GM19193 (cell line): ENCODE measurements around the gene MGRN1.

Source experiments
- POLR2A ChIP-seq: IDR thresholded peaks from 4 replicates; pipeline ENCODE4 v1.6.1; 2011; ENCODE audit not compliant: insufficient read depth, insufficient read length; ENCODE audit errors: extremely low read depth

The MGRN1 gene

DNA sequence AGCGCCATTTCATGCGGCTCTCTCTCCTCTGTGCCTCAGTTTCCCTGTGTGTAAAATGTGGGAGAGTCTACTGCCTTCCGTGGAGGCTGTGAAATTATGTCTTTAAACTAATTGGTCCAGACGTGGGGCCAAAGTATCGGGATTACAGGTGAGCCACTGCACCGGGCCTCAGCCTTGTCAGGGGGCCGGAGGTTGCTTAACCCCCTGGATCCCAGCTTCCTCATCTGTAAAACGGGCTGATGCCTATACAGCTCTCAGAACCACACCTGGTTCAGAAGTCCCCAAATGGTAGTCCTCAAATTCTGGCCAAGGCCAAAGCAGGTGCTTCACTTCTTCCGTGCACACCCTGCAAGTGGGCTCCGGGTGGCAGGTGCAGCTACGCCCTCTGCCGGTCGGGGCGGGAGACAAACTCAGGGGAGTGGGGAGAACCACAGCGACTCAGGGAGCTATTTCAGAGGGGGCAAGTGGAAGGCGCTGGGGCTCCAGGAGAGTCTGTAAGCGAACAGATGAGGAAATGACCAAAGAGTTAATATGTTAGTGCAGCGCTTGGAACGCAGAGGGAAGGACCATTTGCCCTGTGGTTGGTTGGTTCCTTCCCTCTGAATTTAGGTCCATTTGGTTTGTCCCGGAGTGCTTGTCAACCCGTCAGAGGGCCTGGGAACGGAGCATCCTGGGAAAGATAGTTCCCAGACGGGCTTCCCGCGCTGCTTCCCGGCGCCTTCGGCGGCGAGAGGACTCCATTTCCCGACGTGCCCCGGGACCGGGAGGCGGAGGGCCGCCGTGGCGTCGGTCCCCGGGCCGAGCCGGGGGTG is at the start of gene MGRN1:
Gene MGRN1 (plus strand): TSS at position 812 of the 812 bp plus-strand sequence. CDS start 135 bp downstream, outside the sequence.
- TF ChIP-seq POLR2A = no peak

DNA sequence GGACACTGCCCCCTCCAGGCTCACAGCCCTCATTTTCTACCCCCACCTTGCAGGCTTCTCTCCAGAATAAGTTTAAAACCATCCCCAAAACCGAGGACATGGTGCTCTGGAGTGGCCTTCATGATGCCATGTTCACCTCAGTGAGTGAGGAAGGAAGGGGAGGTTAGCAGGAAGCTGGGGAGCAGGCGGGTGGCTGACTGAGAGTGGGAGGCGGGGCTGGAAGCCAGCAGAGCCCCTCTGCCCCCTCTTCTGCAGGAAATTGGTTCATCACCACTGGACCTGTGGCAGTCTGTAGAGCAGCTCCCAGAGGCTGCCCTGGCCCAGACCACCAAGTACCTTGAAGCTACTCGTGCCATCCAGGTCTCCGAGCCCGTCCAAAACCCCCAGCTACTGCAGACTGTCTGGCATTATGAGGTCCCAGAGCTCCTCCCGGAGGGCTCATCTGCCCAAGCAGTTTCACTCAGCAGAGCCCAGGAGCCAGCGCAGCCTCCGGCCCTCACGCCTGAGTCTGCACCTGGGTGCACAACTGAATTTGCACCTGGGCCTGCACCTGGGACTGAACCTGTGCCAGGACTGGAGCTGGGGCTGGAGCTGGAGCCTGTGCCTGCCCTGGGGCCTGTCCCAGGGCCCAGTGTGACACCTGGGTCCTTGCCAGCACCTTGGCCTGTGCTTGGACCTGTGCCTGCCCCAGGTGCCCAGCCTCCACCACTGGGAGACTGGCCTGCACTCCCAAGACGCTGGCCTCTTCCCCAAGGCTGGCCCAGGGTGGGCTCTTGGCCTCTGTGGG is 49.5 kb upstream of the MGRN1 start:
- TF ChIP-seq POLR2A = no peak

DNA sequence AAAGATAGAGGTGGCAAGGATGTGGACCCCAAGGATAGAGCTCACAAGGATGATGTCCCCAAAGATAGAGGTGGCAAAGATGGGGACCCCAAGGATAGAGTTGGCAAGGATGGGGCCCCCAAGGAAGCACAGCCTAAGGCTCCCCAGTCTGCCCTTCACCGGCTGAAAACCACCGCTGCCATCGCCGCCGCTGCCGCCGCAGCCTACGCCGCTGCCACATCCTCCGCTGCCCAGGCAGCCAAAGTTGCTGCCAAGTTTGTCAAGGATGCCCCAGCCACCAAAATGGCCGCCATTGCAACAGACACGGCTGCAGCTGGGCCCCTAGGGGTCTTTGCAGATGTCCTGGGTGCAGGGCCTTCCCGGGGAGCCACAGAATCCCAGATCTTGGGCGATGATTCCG is 48.6 kb upstream of the MGRN1 start:
- no peak for TF ChIP-seq POLR2A

DNA sequence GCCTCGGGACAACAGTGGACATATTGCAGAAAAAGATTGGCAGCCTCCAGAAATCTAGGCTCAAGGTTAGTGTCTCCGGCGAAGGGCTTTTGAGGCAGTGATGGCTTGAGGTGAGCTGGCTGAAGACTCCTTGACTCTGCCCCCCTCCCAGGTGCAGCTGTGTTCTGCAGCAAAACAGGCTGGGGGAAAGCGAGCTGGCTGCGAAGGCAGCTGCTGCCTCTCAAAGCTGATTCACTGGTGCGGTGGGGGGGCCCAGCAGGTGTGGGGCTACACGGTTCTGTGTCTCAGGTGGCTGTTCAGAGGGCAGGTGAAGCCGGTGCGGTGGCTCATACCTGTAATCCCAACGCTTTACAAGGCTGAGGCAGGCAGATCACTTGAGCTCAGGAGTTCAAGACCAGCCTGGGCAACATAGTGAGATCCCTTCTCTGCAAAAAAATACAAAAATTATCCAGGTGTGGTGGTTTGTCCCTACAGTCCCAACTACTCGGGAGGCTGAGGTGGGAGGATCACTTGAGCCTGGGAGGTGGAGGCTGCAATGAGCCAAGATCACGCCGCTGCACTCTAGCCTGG is 45.6 kb upstream of the MGRN1 start:
- no peak for TF ChIP-seq POLR2A

DNA sequence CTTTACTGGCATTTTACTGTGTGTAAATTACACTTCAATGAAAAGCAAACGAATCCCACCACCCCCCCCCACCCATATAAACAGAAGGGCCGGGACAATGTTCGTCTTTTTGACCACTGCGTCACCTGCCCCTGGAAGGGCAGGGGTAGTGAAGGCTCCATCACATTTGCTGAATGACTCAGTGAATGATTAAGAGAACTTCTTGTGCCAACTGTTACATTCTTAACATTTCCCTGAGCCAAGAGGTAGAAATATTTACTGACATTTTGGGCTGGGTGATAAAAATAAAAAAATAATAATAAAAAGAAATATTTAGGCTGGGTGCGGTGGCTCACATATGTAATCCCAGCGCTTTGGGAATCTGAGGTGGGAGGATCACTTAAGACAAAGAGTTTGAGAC is 44.4 kb upstream of the MGRN1 start:
- no peak for TF ChIP-seq POLR2A

DNA sequence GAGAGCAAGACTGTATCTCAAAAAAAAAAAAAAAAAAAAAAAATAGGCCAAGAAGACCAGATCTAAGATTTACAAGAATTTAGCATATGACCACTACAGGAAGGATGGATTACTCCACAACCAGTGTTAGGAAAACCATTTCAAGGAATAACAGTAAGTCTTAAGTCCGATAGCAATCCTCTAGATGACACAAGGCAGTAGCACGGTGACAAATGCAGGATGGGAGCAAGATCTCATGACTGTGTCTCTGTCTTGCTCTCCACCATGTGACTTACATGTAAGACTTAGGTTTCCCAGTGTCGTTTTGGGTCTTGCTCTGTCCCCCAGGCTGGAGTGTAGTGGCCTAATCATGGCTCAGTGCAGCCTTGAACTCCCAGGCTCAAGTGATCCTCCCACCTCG is 40.7 kb upstream of the MGRN1 start:
- TF ChIP-seq POLR2A = no peak

DNA sequence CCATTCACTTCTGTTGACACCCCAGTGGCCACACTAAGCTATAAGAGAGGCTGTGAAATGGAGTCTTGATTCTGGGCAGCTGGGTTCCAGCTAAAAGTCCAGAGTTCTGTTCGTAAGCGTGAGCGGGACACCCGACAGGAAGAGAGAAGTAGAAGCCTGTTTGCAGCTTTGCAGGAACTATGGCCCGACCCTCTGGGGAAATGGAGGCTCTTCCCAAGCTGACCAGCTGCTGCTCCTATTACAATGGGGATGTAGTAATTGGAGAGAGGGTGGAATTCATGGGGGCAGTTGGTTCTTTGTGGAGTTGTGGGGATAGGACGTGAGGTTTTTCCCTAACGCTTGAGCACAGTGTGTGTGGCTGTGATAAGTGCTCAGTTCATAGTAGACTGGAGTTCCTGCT is 38.3 kb upstream of the MGRN1 start:
- TF ChIP-seq POLR2A = no peak

DNA sequence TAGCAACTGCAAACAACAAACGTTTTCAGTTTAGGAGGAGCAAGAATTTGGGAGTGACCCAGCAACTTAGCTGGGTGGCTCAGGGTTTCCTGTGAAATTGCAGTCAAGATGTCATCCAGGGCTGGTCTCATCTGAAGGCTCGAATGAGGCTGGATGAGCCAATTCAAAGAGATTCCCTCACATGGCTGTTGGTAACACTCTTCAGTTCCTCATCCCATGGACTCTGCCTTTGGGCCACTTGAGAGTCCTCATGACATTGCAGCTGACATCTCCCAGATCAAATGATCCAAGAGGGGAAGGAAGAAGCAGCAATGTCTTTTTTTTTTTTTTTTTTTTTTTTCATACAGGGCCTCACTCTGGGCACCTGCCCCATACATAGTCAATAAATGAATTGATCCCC is 36.2 kb upstream of the MGRN1 start:
- no peak for TF ChIP-seq POLR2A

DNA sequence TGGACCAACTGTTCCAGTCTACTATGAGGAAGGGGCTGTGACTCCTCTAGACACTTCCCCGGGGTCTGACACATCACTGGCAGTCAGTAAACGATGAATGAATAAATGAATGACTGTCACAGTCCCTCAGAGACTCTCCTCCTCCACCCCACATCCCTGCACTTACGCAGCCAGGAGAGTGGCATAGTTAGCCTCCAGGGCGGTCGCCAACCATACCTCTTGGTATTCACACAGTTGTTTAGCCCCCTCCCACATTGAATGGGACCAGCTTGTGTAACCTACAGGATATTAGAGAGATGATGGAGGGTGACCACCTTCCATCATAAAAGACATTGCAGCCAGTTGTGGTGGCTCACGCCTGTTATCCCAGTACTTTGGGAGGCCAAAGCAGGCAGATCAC is 35.7 kb upstream of the MGRN1 start:
- no peak for TF ChIP-seq POLR2A

DNA sequence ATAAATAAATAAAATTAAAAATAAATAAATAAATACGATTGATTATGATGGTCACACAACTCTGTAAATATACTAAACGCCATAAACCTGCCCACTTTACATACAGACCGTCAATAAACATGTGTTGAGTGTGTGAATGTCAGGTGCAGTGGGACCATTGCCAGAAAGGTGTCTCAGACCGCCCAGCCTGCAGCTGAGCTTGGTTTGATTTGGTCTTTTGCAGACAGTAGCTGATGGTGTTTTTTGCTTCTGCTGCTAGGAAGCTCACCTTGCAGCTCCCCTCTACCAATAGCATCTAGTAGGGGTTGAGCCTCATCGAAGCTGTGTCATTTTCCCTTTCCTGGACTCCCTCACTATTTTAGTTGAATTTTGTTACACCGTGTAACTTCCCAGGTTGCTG is 33.4 kb upstream of the MGRN1 start:
- no peak for TF ChIP-seq POLR2A

DNA sequence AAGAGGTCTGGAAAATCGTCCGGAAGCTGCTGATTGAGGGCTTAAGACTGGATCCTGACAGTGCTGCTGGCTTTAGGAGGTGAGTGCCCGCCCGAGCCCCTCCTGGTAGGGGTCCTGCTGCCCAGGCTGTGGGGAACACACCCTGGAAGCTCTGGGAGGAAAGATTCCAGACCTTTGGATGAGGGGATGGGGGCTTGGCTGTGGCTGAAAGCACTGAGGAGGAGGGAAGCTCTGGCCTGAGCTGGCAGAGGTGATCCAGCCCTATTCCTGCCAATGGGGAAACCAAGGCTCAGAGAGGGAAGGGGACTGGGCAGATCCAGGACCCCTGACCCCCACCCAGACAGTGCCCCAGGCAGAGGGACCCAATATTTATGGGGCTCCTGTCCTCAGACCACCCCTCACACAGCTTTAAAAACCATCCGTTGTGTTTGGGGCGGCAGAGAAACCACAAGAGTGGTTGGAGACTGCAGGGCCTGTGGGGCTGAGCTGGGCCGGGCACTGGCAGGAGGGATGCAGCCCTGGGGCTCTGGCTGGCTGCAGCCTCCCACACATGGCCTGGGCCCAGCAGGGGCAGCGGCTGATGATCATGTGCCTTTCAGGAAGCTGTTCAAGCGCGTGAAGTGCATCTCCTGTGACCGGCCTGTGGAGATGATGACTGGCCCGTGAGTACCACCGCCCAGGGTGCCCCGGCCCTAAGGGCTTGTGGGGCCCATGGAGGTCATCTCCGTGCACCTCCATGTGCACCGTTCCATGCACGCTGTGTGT is 32.7 kb upstream of the MGRN1 start:
- TF ChIP-seq POLR2A = no peak

DNA sequence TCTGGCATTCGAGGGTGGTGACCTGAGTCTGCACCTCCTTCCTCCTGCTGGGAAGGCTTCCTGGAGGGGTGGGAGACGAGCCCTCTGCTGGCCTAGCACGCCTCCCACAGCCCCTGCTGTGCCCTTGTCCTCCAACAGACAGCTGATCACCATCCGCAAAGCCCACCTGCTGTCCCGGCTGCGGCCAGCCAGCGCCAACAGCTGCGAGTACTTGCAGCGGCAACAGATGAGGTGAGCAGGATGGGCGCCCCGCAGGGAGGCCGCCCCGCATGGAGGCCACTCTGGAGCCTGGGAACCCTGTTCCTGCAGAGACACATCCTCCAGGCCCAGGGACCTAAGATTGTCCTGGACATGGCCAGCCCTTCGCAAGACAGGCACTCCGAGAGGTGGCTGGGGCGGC is 31.5 kb upstream of the MGRN1 start:
- no peak for TF ChIP-seq POLR2A

DNA sequence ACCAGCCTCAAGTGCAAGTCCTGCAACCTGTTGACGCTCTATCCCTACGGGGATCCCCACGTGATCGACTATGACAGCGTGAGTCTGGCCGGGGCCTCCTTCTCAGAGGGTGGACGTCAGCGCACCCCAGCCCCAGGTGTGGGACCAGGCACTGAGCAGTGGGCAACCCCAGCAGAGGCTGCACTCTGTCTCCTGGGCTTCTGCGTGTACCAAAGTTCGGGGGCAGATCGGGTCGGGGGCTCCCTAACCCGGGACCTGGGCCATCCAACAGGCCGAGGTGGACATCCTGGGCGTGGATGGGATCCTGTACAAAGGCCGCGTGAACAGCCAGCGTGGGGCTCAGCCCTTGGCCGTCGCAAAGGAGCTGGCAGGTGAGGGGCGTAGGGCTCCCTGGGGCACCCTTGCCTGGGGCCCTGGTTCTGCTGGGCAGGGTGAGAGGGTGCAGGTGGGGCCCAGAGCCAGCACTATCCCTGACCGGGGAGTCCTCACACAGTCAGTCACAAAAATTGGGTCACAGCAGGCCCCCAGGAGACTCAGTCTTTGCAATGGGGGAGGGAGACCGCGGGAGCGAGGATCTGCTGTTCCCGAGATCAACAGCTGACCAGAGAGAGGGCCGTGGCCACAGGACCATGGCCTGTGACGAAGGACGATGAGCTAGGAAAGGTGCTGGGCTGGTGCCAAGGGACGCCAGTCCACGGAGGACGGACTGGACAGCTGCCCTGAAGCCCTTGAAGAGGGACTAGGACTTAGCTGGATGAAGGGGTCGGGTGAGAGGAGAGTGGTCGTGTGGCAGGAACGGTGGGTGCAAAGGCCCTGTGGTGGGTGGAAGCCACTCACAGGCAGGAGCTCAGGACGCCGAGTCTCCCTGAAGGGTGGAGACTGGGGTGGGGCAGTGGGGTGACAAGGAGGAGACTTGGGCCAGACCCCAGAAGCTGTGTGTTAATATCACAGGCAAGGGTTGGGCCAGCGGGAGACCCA is 29.9 kb upstream of the MGRN1 start:
- TF ChIP-seq POLR2A = no peak

DNA sequence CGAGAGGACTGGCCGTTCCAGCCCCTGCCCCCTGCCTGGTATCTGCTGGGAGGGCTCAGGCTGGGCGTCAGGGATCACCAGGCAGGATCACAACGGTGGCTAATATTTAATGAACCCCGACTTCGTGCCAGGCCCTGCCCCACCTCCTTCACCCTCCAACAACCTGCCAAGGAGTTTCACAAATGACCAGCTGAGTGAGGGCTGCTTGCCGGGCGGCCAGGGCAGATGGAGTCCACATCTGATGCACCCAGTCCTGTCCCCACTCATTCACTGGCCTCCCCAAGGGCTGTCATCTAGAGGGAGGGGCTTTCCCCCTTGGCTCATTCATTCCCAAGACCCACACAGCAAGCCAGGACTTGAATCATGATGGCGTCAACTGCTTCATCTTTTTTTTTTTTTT is 27.5 kb upstream of the MGRN1 start:
- TF ChIP-seq POLR2A = no peak

DNA sequence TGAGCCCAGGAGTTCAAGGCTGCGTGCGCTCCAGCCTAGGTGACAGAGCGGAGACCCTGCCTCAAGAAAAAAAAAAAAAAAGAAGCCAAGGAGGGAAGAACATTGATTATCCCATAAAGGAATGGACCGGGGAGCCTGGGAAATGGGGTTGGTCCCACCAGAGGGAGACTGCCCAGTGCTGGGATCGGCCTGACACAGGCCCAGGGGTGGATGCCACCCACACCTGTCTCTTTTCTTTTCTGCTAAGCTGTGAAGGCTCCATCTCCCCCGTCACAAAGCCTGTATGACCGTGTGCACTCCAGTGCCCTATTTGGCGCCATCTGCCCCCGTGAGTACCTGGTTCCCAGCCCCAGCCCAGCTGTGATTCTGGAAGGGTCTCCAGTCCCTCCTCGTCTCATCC is 25.6 kb upstream of the MGRN1 start:
- TF ChIP-seq POLR2A = no peak

DNA sequence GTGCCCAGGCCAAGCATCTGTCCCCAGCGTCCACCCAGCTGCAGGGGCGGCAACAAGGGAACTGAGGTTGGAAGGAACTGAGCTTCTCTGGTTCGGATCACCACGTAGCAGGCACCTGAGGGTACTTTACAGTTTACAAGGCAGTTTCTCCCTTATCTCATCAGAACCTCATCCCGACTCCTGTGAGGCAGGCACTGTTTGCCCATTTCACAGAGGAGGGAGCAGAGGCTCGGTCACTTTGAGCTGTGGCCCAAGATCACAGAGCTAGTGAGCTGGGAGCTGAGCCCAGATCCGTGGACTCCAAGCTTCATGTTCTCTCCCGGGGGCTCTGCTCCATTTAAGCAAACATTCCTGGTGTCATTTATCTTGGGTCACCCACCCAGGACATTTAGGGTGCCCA is 25.1 kb upstream of the MGRN1 start:
- no peak for TF ChIP-seq POLR2A
